ENCODE measurements around the gene BTNL2. TPM values are rescaled to one million over a fixed set of nuclear protein-coding genes. Genes with fewer than 3 reads are reported as not detected.

Gene BTNL2
- not detected for total RNA-seq
- polyA plus RNA-seq (2013, experiment 1 of 2): not detected
- not detected for polyA plus RNA-seq (2013, experiment 2 of 2)
- total RNA-seq: 0 to 0.08 (median 0) reads per million in 172 experiments

GRCh38 chr6:32406857-32407256 is at the start of gene BTNL2:
TSS of gene BTNL2 (minus strand) at chr6:32407181. CDS start at chr6:32407123, 58 bp downstream.
- H3K4me3 Mint-ChIP-seq: no peak within 1 kb of the TSS
- no peak within 1 kb of the TSS for H3K27ac Mint-ChIP-seq
- intact Hi-C loops (cut with DNase I, micrococcal nuclease): no loop called here
- Histone ChIP-seq H3K9me3 (ENCODE audit: control insufficient read depth in 1 of 2, insufficient read depth in 1 of 2, low read length in 2 of 2) (no peaks in the 10 kb centered on the region), H3K4me1 (ENCODE audit: insufficient read depth, low read length) (no peaks in the 10 kb centered on the region), H3K27ac (ENCODE audit: low read depth in 1 of 2, low read length in 2 of 2) (no peak within 1 kb of the TSS), H3K27me3 (ENCODE audit: control insufficient read depth in 1 of 2, insufficient read depth in 2 of 2, low read length in 2 of 2) (peaks cover 12 to 14% of the 10 kb centered on the region in 2 experiments), H3K36me3 (ENCODE audit: insufficient read depth, low read length) (no peaks in the 10 kb centered on the region), H3K4me3 (ENCODE audit: low read length) (no peak within 1 kb of the TSS)
- no peaks in the 10 kb centered on the region for H3K36me3 Mint-ChIP-seq (ENCODE audit: low read depth)
- H3K9me3 Mint-ChIP-seq: no peaks in the 10 kb centered on the region
- POLR2A ChIA-PET: no interaction called here
- CTCF ChIA-PET: no interaction called here
- H3K27me3 Mint-ChIP-seq: peaks cover 56% of the 10 kb centered on the region
- DNase-seq: no peak
- no peak for TF ChIP-seq CTCF (IDR thresholded peaks at IDR 0.05)
- peaks cover 4% of the 10 kb centered on the region for H3K4me1 Mint-ChIP-seq (ENCODE audit: low read depth)
- no peak for ATAC-seq (ENCODE audit: poor library complexity)

- Mint-ChIP-seq H3K4me1 (ENCODE audit: low read depth) (no peaks in the 10 kb centered on the region), H3K36me3 (ENCODE audit: low read depth) (no peaks in the 10 kb centered on the region), H3K4me3 (no peak overlapping the region), H3K27me3 (peaks cover 65% of the 10 kb centered on the region), H3K27ac (no peak overlapping the region), H3K9me3 (peaks cover 6% of the 10 kb centered on the region)
- DNase-seq: no peak
- ATAC-seq (ENCODE audit: poor library complexity): no peak
- Histone ChIP-seq H3K9me3 (ENCODE audit: control insufficient read depth in 1 of 2, insufficient read depth in 1 of 2, low read length in 2 of 2) (peaks cover 0 to 11% of the 10 kb centered on the region in 2 experiments), H3K36me3 (ENCODE audit: insufficient read depth, low read length) (no peaks in the 10 kb centered on the region), H3K27me3 (ENCODE audit: control insufficient read depth in 1 of 2, insufficient read depth in 2 of 2, low read length in 2 of 2) (peaks cover 7% of the 10 kb centered on the region in 2 experiments), H3K27ac (ENCODE audit: low read depth in 1 of 2, low read length in 2 of 2) (no peak overlapping the region), H3K4me3 (ENCODE audit: low read length) (no peak overlapping the region), H3K4me1 (ENCODE audit: insufficient read depth, low read length) (no peaks in the 10 kb centered on the region)
- ChIA-PET CTCF (interaction anchor here (0.7 kb wide), 1 partner anchor 154 kb away, joined by 3 read pairs; no protein-coding TSS in a partner anchor), POLR2A (no interaction called here)
- TF ChIP-seq CTCF (IDR thresholded peaks at IDR 0.05): no peak
- intact Hi-C loops (cut with DNase I, micrococcal nuclease): no loop called here
These were observed 42.2 kb upstream of the BTNL2 start for GRCh38 chr6:32449088-32449736.

DNA sequence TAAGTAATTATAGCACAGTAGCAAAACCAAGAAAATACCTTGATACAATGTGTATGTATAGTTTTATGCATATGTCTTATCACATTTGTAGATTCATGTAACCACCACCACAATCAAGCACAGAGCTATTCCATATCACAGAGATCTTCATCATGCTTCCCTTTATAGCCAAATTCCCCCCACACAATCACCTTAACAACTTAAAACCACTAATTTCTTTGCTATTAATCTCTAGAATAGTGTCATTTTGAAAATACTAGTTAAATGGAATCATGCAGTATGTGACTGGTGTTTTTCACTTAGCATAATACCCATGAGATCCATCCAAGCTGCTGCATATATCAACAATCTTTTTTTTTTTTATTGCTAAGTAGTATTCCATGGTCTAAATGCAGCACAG is 41.0 kb upstream of the BTNL2 start:
- DNase-seq: no peak
- H3K9me3 Mint-ChIP-seq: peaks cover 6% of the 10 kb centered on the region
- ChIA-PET CTCF (no interaction called here), POLR2A (interaction anchor here (1.2 kb wide), 1 partner anchor 9 kb away, joined by 4 read pairs; the partner anchor contains the start of gene HLA-DRA)
- Histone ChIP-seq H3K27me3 (ENCODE audit: control insufficient read depth in 1 of 2, insufficient read depth in 2 of 2, low read length in 2 of 2) (no peaks in the 10 kb centered on the region), H3K9me3 (ENCODE audit: control insufficient read depth in 1 of 2, insufficient read depth in 1 of 2, low read length in 2 of 2) (peaks cover 0 to 2% of the 10 kb centered on the region in 2 experiments), H3K4me1 (ENCODE audit: insufficient read depth, low read length) (no peaks in the 10 kb centered on the region), H3K27ac (ENCODE audit: low read depth in 1 of 2, low read length in 2 of 2) (no peak overlapping the region), H3K36me3 (ENCODE audit: insufficient read depth, low read length) (no peaks in the 10 kb centered on the region), H3K4me3 (ENCODE audit: low read length) (no peak overlapping the region)
- intact Hi-C loops (cut with DNase I, micrococcal nuclease): no loop called here
- H3K27me3 Mint-ChIP-seq: peaks cover 64% of the 10 kb centered on the region
- no peaks in the 10 kb centered on the region for H3K36me3 Mint-ChIP-seq (ENCODE audit: low read depth)
- no peaks in the 10 kb centered on the region for H3K4me1 Mint-ChIP-seq (ENCODE audit: low read depth)
- H3K4me3 Mint-ChIP-seq: no peak overlapping the region
- no peak for TF ChIP-seq CTCF (IDR thresholded peaks at IDR 0.05)
- no peak overlapping the region for H3K27ac Mint-ChIP-seq
- no peak for ATAC-seq (ENCODE audit: poor library complexity)
